Activated CD8-positive, alpha-beta T cell treated with anti-CD3 and anti-CD28 coated beads, Interleukin-2, amount 10 ng/mL, durations not matched to agents 7 days and 5 days (primary cell): ENCODE measurements around the gene CDH13. TPM values are rescaled to one million over a fixed set of nuclear protein-coding genes. Genes with fewer than 3 reads are reported as not detected.

Source experiments
- ATAC-seq: fragments of 150-1000 bp; cut with Tn5 transposase; one replicate; pipeline ENCODE4 v1.10.0; 2021; ENCODE audit warnings: moderate library complexity
- CTCF ChIA-PET: fragments of 350-600 bp; sonication (Branson Sonifier 250); formaldehyde crosslinking; loops from one replicate; lab custom pipeline; 2021; ENCODE audit warnings: antibody characterized with exemption; lab: Charles Lee
- POLR2A ChIA-PET: fragments of 350-600 bp; sonication (Branson Sonifier 250); formaldehyde crosslinking; loops from one replicate; lab custom pipeline; 2021; ENCODE audit warnings: antibody characterized with exemption; lab: Charles Lee
- DNase-seq: peaks from one replicate; pipeline ENCODE4 v3.0.0-alpha.2; 2020
- H3K27ac Mint-ChIP-seq: one replicate; pipeline ENCODE4 v1.8.0; 2021; ENCODE audit warnings: mild to moderate bottlenecking, mixed read lengths
- H3K27me3 Mint-ChIP-seq: one replicate; pipeline ENCODE4 v1.8.0; 2021; ENCODE audit warnings: low read depth, mixed read lengths
- H3K36me3 Mint-ChIP-seq: one replicate; pipeline ENCODE4 v1.8.0; 2021; ENCODE audit warnings: low read depth, mixed read lengths
- H3K4me1 Mint-ChIP-seq: one replicate; pipeline ENCODE4 v1.8.0; 2021; ENCODE audit warnings: low read depth, mixed read lengths
- H3K4me3 Mint-ChIP-seq: one replicate; pipeline ENCODE4 v1.8.0; 2021; ENCODE audit warnings: mild to moderate bottlenecking, mixed read lengths
- H3K9me3 Mint-ChIP-seq: one replicate; pipeline ENCODE4 v1.8.0; 2022; ENCODE audit warnings: mixed read lengths; ENCODE audit not compliant: insufficient read depth
- total RNA-seq, 2 experiments: library from RNA; stranded (reverse); gene quantifications; one replicate each; pipeline ENCODE4 v1.2.3, GENCODE V29; 2021

CDH13 gene
- total RNA-seq, 2 experiments from 2014 or later, result not detected

DNA sequence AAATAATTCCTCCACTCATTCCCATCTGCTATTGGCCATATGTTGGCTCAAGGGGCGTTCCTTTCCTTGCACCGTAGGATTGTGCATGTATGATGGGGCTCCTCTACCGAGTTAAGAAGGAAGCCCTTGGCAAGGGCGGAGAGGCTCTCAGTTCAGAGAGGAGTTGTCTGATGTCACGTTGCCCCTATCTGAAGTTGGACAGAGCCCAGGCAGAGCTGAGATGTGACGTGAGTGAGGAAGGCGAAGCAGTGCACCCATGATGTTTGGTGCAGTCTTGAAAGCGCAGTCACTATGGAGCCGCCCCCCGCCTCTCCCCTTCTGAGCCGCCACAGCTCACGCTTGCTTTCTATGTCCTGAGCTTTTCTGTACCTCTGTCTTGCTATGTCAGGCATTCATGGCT lies 40.7 kb downstream of the CDH13 start:
- Mint-ChIP-seq H3K4me1 (peaks cover 4% of the 10 kb centered on the region), H3K27ac (no peak overlapping the region), H3K9me3 (no peaks in the 10 kb centered on the region), H3K4me3 (no peak overlapping the region), H3K36me3 (no peaks in the 10 kb centered on the region), H3K27me3 (peaks cover 13% of the 10 kb centered on the region)
- ATAC-seq (no peak), DNase-seq (no peak)
- CTCF ChIA-PET, result interaction anchor here (1.3 to 1.7 kb wide), 2 partner anchors 26 to 36 kb away, joined by 4 to 6 read pairs; no protein-coding TSS in a partner anchor
- POLR2A ChIA-PET, result interaction anchor here (0.9 kb wide), 1 partner anchor 12 kb away, joined by 3 read pairs; no protein-coding TSS in a partner anchor

DNA sequence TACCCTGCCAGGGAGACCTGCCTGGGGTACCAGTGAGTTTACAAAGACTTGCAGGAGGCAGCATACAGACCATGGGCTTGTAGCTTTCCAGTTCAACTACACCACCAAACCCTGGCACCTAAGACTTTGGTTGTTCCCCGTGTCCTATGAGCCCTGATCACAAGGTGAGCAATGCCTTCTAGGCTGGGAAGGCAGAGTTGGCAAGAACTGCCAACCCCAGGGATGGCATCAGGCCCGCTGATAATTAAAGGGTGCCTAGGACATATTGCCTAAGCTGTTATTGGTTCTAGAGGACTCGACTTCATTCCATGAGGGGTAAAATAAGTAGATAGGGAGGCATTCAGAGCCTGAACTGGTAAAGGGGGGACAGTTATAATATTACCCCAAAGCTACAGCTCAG lies 41.3 kb downstream of the CDH13 start:
- Mint-ChIP-seq H3K9me3 (no peaks in the 10 kb centered on the region), H3K36me3 (no peaks in the 10 kb centered on the region), H3K4me1 (peaks cover 4% of the 10 kb centered on the region), H3K4me3 (no peak overlapping the region), H3K27me3 (peaks cover 14% of the 10 kb centered on the region), H3K27ac (no peak overlapping the region)
- CTCF ChIA-PET, result interaction anchor here (0.6 to 1.3 kb wide), 3 partner anchors 37 to 405 kb away, joined by 3 to 4 read pairs (median 3); no protein-coding TSS in a partner anchor
- no peak for ATAC-seq
- DNase-seq, result no peak
- POLR2A ChIA-PET, result no interaction called here

DNA sequence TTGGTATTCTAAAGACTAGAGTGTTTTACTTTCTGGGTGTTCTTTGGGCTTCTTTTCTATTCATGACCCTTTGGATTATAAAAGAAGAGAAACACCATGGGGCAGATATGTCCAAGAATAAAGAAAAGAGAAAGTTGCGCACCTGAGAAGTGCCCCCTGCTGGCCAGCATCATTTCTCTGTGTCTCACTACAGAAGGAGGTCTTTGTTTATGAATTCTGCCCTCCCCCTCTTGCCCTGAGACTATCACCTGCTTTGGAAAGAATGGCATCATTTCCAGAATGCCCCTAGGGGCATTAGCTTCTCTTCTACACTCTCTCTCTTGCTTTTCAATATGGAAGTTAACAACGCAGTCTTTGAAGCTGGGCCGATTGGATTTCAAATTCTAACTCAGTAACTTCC lies 45.0 kb downstream of the CDH13 start:
- POLR2A ChIA-PET, result no interaction called here

DNA sequence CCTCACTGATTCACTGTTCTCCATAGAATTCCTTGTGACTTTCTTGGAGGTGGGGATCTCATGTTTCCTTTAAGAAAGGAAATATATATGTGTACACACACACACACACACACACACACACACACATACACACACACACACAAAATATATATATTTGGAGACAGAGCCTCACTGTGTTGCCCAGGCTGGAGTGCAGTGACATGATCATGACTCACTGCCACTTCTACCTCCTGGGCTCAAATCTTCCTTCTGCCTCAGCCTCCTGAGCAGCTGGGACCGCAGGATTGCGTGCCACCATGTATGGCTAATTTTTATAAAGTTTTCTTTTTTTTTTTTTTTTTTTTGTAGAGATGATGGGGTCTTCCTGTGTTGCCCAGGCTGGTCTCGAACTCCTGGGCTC lies 45.9 kb downstream of the CDH13 start:
- Mint-ChIP-seq H3K27me3 (peaks cover 25% of the 10 kb centered on the region), H3K36me3 (no peaks in the 10 kb centered on the region), H3K4me1 (peaks cover 4% of the 10 kb centered on the region), H3K27ac (no peak overlapping the region), H3K4me3 (no peak overlapping the region), H3K9me3 (peaks cover 6% of the 10 kb centered on the region)
- no peak for DNase-seq
- ATAC-seq, result no peak
- ChIA-PET CTCF (interaction anchor here (0.9 to 4.4 kb wide), 8 partner anchors 12 to 41 kb away, joined by 4 to 42 read pairs (median 6); no protein-coding TSS in a partner anchor), POLR2A (no interaction called here)

More for the DNA sequence above, 45.0 kb downstream of the CDH13 start:
- no peak overlapping the region for H3K4me3 Mint-ChIP-seq
- H3K4me1 Mint-ChIP-seq, result peaks cover 4% of the 10 kb centered on the region
- H3K36me3 Mint-ChIP-seq, result no peaks in the 10 kb centered on the region
- H3K9me3 Mint-ChIP-seq, result peaks cover 6% of the 10 kb centered on the region
- peaks cover 18% of the 10 kb centered on the region for H3K27me3 Mint-ChIP-seq
- H3K27ac Mint-ChIP-seq, result no peak overlapping the region
- ATAC-seq (no peak), DNase-seq (no peak)
- CTCF ChIA-PET, result interaction anchor here (0.9 to 4.4 kb wide), 11 partner anchors 11 to 69 kb away, joined by 3 to 42 read pairs (median 5); no protein-coding TSS in a partner anchor

DNA sequence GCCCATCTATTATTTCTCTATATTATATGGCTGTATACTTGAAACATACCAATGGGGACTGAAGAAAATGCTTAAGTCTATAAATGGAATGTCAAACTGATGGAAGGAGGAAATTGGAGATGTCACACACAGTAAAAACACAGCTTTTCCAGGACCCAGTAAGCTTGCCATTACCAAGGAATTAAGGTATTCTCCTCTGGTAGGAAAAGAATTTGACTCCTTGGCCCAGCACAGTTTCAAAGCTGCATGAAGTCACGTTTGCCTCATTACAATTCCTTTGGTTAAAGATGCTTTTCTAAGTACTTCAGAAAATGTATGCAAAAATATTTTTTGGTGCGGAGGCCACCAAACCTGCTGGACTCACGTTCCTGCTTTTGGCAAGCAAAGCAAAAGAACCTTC lies 48.5 kb downstream of the CDH13 start:
- ChIA-PET POLR2A (no interaction called here), CTCF (interaction anchor here (1.6 kb wide), 1 partner anchor 33 kb away, joined by 4 read pairs; no protein-coding TSS in a partner anchor)
- no peaks in the 10 kb centered on the region for H3K36me3 Mint-ChIP-seq
- no peak overlapping the region for H3K4me3 Mint-ChIP-seq
- no peak overlapping the region for H3K27ac Mint-ChIP-seq
- ATAC-seq (no peak), DNase-seq (no peak)
- H3K9me3 Mint-ChIP-seq, result peaks cover 6% of the 10 kb centered on the region
- peaks cover 26% of the 10 kb centered on the region for H3K27me3 Mint-ChIP-seq
- peaks cover 4% of the 10 kb centered on the region for H3K4me1 Mint-ChIP-seq

DNA sequence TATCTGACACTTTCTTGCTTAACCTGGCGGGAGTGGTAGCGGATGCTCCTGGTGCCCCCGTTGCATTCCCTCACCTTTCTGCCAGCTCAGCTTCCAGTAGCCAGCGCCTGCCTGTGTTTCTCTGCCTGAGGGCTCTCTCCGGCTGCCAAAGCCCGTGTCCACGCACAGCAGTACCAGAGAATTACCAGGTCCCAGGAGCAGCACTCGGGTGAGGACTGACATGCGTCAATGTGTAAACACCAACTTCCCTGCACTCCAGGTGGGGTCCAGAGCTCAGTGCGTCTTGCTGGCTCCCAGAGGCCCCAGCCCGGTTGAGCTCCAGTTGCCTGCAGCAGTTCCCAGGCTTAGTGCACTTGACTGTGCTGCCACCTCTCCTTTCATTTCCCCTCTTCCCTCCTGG lies 54.8 kb downstream of the CDH13 start:
- ATAC-seq, result no peak
- Mint-ChIP-seq H3K36me3 (no peaks in the 10 kb centered on the region), H3K27ac (no peak overlapping the region), H3K4me3 (no peak overlapping the region), H3K9me3 (peaks cover under 1% of the 10 kb centered on the region), H3K27me3 (peaks cover 16% of the 10 kb centered on the region), H3K4me1 (peaks cover 4% of the 10 kb centered on the region)
- POLR2A ChIA-PET, result no interaction called here
- CTCF ChIA-PET, result no interaction called here
- no peak for DNase-seq

DNA sequence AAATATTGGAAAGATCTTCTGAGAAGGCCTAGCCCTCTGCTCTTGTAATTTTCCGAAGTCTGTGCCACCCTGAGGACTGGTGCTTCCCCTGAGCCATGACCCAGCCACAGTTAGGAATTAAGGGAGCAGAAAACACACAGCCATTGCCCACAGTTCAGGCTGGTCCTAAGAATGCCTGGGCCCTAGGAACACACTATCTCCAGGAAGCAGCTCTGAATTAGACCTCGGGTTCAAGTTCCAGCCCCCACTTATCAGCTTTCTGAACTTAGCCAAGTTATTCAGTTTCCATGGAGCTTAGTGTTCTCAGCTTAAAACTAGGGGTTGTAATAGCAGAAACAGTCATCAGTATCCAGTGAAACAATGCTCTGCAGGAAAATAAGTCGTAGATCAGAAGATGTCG lies 56.0 kb downstream of the CDH13 start:
- no peak for ATAC-seq
- no peaks in the 10 kb centered on the region for H3K36me3 Mint-ChIP-seq
- peaks cover 4% of the 10 kb centered on the region for H3K4me1 Mint-ChIP-seq
- H3K9me3 Mint-ChIP-seq, result no peaks in the 10 kb centered on the region
- POLR2A ChIA-PET, result interaction anchor here (0.6 kb wide), 1 partner anchor 10 kb away, joined by 3 read pairs; no protein-coding TSS in a partner anchor
- CTCF ChIA-PET, result interaction anchor here (0.8 kb wide), 1 partner anchor 11 kb away, joined by 3 read pairs; no protein-coding TSS in a partner anchor
- no peak overlapping the region for H3K27ac Mint-ChIP-seq
- no peak overlapping the region for H3K4me3 Mint-ChIP-seq
- peaks cover 7% of the 10 kb centered on the region for H3K27me3 Mint-ChIP-seq
- DNase-seq, result no peak

DNA sequence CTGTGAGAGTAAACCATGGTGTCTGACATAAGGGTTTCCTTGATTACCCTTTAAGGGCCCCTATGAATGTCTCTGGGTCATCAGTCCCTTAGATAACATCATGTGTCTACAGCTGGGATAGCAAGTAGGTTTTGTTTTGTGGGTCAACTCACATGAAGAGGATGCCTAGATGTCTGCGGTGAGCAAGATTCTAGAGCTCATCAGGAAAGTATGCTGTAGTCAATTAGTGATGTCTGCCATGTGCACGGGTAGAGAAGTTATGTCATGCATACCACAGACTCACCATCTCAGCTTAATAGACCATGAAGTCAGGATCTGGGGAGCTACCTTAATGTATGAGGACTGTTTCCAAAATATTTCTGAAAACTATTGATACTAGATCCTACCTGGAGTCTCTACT lies 57.5 kb downstream of the CDH13 start:
- Mint-ChIP-seq H3K4me3 (no peak overlapping the region), H3K4me1 (peaks cover 4% of the 10 kb centered on the region), H3K27me3 (peaks cover 7% of the 10 kb centered on the region), H3K27ac (no peak overlapping the region), H3K9me3 (no peaks in the 10 kb centered on the region), H3K36me3 (no peaks in the 10 kb centered on the region)
- no peak for DNase-seq
- CTCF ChIA-PET, result no interaction called here
- no peak for ATAC-seq
- POLR2A ChIA-PET, result no interaction called here

DNA sequence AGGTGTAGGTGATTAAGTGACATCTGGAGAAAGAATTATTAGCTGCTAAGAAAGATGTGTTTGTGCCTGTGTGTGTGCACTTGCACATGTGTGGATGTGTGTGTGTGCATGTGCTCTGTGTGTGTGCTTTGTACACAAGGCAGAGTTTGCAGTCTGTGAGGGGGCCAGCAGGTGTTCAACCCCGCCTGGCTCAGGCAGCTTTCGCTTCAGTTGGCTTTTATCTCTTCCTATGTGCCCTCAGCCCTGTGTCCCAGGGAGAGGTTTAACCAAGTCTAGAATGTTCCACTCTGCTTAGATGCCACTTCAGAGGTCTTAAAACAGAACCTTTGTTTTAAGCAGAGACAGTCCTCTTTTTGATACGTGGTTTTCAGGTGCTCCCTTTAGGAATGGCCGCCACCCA lies 58.8 kb downstream of the CDH13 start:
- Mint-ChIP-seq H3K36me3 (no peaks in the 10 kb centered on the region), H3K27me3 (peaks cover 7% of the 10 kb centered on the region)
- POLR2A ChIA-PET, result no interaction called here

DNA sequence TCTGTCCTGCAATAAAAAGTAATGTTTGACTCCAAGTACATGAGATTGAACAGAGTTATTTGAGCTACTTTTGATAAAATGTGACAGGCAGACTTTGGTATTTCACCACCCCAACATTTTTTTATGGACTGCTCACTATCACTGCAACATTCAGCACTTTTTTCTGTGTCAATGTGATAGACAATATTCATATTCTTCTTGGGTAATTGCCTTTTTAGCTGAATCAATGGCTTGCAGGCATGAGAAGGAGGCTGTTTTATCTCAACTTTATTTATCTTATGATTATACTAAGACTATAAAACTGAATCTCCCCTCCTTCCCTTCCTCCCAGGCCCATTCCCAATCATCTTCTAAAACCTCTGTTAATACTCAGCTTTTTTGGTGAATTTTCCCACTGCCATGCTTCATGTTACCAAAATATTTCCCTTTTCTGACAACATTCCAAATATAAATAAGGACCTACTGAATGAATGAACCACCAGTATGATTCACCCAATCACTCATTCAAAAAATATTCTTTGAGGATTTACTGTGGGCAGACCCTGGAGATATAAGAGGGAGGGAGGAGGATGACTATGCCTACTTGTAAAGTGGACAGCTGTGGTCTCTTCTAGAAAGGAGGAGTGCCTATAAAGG lies 67.6 kb downstream of the CDH13 start:
- H3K9me3 Mint-ChIP-seq, result no peaks in the 10 kb centered on the region
- no peak overlapping the region for H3K4me3 Mint-ChIP-seq
- ATAC-seq (no peak), DNase-seq (no peak)
- POLR2A ChIA-PET, result no interaction called here
- no peaks in the 10 kb centered on the region for H3K4me1 Mint-ChIP-seq
- H3K36me3 Mint-ChIP-seq, result no peaks in the 10 kb centered on the region
- CTCF ChIA-PET, result interaction anchor here (1.2 kb wide), 1 partner anchor 54 kb away, joined by 4 read pairs; no protein-coding TSS in a partner anchor
- peaks cover 26% of the 10 kb centered on the region for H3K27me3 Mint-ChIP-seq
- no peak overlapping the region for H3K27ac Mint-ChIP-seq

More for the DNA sequence above, 58.8 kb downstream of the CDH13 start:
- Mint-ChIP-seq H3K4me3 (no peak overlapping the region), H3K9me3 (no peaks in the 10 kb centered on the region), H3K27ac (no peak overlapping the region), H3K4me1 (peaks cover 4% of the 10 kb centered on the region)
- ATAC-seq, result no peak
- CTCF ChIA-PET, result no interaction called here
- DNase-seq, result no peak

DNA sequence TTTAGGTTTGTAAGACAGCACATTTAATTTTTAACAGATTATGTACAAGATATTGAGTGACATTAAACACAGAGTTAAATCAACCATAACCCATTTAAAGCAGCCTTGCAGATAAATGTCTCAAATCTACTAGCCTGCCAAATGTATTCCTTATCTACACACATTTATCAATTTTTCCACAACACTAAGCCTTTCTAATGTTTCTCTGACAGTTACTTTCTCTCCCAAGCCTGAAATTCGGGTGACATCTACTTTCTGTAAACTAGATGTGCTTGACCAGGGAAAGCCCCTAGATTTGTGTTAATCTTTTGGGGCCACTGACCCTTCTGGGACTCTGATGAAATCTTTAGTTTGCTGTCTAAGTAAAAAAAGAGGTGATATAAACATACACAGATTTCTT lies 69.0 kb downstream of the CDH13 start:
- Mint-ChIP-seq H3K36me3 (no peaks in the 10 kb centered on the region), H3K9me3 (no peaks in the 10 kb centered on the region), H3K27me3 (peaks cover 24% of the 10 kb centered on the region), H3K4me1 (peaks cover 8% of the 10 kb centered on the region), H3K27ac (no peak overlapping the region), H3K4me3 (no peak overlapping the region)
- DNase-seq (no peak), ATAC-seq (no peak)
- CTCF ChIA-PET, result no interaction called here
- POLR2A ChIA-PET, result no interaction called here

DNA sequence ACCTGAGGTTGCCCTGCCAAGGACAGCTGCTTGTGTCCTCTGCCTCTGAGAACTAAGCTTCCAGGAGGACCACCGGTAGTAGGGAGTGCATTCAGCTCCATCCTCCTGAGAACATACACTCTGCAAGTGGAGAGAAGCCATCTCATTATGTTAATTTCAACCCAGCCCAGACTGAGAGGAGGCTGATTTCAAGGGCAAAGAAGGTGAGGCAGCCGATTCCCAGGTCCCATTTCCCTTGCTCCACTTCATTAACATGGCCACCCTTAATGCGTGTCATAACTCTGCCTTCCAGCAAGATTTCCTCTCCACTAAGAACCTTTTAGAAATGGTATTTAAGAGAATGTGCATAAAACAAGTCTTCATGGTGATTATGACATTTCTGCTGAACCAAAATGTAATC lies 72.5 kb downstream of the CDH13 start:
- Mint-ChIP-seq H3K27ac (no peak overlapping the region), H3K4me1 (peaks cover 32% of the 10 kb centered on the region), H3K27me3 (peaks cover 15% of the 10 kb centered on the region), H3K4me3 (no peak overlapping the region), H3K9me3 (no peaks in the 10 kb centered on the region), H3K36me3 (no peaks in the 10 kb centered on the region)
- ChIA-PET CTCF (interaction anchor here (0.8 to 1.8 kb wide), 4 partner anchors 10 to 68 kb away, joined by 3 to 9 read pairs (median 4); no protein-coding TSS in a partner anchor), POLR2A (no interaction called here)
- no peak for DNase-seq
- no peak for ATAC-seq
